ENCODE measurements around the gene SUPT16H.
"Not testable (repeated sequence)": the region's sequence is repeated elsewhere in the genome, so short reads cannot be mapped to it uniquely, and the experiment has no call there.

Gene SUPT16H

DNA sequence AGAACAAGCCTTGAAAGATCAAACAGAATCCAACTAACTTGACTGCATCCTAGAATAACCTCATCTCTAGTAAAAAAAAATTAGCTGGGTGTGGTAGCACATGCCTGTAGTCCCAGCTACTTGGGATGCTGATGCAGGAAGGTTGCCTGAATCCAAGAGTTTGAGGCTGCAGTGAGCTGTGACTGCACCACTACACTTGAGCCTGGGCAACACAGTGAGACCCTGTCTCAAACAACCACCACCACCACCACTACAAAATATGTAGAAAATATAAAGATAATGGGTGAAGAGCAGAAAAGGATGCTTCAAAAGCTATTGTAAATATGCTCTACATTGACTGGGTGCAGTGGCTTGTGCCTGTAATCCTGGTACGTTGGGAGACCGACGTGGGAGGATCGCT lies 27.3 kb downstream of the SUPT16H start:
- no peak for DNase-seq

DNA sequence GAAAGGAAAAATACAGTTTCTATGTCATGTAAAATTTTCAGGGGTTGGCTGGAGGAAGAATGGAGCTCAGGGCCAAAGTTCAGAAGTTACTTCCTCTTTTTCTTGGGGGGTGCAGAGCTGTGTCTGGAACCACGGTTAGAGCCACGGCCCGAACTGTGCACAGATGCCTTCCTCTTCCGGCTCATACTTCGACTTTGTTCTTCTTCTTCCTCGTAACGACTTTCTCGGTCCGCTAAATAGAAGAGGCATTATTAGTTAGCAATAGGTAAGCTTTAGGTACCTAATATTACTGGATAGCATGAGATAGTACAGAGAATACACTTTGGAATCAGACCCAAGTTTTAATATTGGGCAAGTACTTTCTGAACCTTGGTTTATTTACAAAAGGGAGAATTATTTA lies 31.2 kb downstream of the SUPT16H start:
- peak; percentile 55 for DNase-seq

DNA sequence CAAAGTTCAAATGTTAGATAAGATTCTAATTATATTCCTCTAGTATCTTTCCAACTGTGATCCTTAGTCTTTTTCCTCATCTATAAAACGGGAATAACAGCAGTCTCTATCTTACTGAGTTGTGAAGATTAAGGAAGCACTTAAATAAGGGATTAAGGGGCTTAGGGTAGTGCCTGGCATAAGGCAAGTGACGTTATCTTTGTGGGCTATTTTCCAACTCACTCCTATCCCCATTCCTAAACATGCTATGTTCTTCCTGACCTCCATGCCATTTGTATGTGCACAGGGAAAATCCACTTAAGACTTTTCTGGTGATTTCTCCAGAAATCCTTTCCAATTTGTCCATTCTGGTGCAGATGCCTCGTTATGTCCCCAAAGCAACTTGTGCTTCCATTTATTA lies 33.3 kb downstream of the SUPT16H start:
- no peak for DNase-seq

DNA sequence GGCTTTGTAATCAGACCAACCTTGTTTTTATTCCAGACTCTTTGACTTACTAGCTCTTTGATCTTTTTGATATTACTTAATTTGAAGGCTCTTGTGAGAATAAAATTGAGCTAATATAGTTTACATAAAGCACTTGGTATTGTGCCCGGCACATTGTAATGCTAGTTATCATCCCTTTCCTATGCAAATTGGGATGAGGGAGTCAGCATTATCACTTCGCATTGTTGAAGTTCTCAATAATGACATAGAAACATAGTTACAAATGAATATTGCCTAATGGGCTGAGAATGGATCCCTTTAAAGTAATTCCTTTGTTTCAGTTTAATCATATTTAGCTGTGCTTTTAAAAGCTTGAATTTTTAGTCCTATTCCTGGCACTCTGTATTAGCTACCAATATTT lies 36.6 kb downstream of the SUPT16H start:
- no peak for DNase-seq

DNA sequence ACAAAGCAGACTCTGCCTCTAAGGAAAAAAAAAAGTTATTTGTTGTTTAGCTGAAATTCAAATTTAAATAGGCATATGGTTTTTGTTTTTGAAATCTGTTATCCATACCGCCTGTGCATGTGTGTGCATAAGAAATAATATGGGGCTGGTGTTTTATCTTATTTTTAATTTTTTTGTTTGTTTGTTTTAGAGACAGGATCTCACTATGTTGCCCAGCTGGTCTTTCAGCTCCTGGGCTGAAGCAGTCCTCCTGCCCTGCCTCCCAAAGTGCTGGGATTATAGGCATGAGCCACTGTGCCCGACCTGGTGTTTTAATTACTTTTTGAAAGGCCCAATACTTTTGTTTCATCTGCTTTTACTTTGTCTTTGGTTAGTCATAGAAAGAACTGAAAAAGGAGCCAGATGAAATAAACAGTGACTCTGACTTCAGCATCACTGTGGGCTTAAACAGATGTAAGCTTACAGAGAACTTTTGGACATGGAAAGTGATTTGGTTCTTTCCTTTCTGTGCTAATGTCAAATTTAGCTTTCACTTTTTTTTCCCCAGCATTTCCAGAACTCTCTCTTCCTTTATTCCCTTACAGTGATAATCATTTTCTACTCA lies 37.2 kb downstream of the SUPT16H start:
- DNase-seq: no peak

DNA sequence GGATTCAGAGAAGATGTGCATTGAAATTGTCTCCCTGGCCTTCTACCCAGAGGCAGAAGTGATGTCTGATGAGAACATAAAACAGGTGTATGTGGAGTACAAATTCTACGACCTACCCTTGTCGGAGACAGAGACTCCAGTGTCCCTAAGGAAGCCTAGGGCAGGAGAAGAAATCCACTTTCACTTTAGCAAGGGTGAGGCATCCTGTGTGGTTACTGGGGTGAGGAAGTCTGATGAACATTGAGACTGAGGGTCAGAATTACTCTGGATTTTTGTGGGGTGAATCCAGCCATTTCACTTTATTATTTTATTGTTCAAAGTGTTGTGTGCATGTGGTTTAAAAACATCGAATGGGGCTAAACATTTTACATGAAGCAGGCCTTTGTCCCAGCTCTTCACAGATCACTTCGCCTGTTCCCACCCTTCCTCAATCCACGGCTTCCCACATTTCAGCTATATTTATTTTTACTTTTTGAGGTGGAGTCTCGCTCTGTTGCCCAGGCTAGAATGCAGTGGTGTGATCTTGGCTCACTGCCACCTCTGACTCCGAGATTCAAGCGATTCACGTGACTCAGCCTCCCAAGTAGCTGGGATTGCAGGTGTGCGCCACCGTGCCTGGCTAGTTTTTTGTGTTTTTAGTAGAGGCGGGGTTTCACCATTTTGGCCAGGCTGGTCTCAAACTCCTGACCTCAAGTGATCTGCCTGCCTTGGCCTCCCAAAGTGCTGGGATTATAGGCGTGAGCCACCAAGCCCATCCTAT lies 40.6 kb downstream of the SUPT16H start:
- no peak for DNase-seq

DNA sequence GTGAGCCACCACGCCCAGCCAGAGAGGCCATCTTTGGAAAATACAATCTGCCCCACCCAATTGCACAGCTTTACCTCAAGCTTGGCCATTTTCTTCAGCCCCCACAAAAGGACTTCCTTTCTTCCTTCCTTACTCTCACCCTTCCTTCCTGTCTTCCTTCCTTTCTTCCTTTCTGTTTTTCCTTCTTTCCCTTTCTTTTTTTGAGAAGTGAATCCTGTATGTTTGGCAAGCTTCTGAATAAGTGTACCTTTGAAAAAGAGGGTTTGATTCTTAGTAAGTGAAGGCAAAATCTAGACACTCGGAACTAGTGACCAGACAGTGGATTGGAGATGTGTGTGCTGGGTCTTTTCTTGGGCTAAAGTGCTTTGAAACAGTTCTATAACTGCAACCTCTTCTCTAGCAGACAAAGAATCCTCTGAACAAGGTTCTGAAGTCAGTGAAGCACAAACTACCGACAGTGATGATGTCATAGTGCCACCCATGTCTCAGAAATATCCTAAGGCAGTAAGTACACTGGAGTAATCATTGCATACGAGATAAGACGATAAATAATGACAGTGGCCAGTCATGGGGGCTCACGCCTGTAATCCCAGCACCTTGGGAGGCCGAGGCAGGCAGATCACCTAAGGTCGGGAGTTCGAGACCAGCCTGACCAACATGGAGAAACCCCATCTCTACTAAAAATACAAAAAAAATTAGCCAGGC lies 49.5 kb downstream of the SUPT16H start:
- DNase-seq: no peak

DNA sequence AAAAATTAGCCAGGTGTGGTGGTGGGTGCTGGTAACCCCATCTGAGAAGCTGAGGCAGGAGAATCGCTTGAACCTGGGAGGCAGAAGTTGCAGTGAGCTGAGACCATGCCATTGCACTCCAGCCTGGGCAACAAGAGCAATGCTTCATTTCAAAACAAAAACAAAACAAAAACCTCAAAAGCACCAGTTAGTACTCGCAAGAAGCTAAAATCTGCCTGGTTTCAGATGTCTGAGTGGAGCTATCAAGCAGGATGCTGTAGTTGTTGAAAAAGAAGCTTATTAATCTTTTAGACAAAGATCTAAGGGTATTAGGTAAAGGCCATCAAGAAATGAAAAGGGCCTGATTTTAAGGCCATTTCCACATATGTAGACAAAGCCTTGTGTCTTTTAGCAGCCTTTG lies 50.9 kb downstream of the SUPT16H start:
- no peak for DNase-seq

DNA sequence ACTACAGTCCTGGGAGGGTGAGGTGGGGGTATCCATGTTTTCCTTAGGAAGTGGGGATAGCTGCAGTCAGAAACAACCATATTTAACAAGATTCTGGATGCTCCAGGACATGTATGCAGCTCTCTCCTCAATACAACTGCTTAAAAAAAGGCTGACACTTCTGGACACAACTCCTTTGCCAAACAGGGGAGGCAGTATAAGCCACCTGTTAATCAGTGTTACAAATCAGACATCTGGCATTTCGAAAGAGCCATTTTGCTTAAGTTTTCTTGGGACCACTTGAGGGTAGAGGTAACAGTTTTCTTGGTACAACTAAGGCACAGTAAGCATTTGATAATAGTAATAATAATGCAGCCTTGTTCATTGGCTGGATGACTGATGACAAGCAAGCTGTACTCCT lies 56.8 kb downstream of the SUPT16H start:
- DNase-seq: no peak

DNA sequence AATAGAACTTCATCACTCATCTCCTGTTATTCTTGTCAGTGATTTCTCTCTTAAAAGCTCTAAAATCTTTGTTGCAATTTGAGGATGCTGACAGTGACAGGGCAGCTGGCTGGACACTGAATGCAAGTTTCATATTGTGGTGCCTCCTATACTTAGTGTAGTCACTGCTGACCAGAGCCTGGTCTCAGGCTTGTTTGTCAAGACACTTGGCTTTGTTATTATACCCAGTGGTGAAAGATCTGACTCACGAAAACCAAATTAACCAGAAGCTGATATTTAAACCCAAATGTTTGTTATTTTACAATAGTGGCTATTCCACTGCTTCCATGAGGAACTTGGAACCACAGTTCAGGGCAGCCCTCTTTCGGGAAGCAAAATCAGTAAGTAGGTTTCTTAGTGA lies 61.1 kb downstream of the SUPT16H start:
- no peak for DNase-seq

DNA sequence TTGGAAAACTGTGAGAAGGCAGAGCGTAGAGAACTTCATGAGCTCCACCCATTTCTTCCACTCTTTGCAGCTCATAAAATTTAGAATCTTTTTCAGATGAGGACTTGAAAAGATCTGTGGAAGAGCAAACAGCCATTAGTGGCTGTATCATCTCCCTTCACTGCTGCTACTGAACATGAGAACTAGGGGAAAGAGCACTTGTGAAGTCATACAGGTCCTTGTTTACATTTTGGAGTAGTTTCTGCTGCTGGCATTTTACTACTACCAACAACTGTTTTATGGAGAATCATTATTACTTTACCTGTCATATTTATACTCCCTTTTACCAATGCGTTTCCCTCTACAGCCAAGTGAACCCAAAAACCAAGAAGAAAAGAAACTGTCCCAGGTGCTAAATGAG lies 62.9 kb downstream of the SUPT16H start:
- no peak for DNase-seq

DNA sequence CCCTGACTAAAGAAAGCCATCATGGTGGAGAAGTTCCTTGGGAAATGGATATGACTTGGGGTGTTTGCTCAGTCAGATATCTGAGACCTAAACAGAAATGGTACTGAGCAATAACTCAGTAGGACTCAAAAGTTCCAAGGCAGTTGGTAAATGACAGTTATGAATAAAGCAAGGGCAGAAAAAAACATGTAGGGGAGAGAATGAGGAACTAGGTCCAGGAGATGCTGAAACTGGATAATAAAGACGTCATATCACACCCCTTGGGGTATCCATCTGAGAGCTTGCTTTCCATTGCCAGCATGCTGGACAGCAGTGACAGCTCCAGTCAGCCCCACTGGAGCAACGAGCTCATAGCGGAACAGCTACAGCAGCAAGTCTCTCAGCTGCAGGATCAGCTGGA lies 66.4 kb downstream of the SUPT16H start:
- no peak for DNase-seq

DNA sequence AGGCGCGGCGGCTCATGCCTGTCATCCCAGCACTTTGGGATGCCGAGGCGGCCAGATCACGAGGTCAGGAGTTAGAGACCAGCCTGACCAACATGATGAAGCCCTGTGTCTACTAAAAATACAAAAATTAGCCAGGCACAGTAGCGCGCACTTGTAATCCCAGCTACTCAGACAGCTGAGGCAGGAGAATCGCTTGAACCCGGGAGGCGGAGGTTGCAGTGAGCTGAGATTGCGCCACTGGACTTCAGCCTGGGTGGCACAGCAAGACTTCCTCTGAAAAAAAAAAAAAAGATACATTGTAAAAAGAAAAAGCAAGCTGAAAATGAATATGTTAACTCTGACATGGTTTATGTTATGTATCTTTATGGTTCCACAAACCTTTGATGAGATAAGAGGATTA lies 70.3 kb downstream of the SUPT16H start:
- no peak for DNase-seq

DNA sequence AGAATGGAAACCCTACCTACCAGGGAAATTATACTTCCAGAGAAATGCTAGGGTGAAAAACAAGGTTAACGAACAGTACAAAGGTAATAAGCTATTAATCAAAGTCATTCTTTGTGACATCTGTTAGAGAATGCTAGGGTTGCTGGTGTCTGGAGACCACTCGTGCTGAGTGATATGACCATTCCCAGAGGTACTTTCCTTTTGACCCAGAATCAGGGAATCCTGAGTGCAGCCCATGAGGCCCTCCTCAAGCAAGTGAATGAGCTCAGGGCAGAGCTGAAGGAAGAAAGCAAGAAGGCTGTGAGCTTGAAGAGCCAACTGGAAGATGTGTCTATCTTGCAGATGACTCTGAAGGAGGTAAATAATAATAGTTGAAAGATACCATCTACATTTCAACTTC lies 72.2 kb downstream of the SUPT16H start:
- no peak for DNase-seq

DNA sequence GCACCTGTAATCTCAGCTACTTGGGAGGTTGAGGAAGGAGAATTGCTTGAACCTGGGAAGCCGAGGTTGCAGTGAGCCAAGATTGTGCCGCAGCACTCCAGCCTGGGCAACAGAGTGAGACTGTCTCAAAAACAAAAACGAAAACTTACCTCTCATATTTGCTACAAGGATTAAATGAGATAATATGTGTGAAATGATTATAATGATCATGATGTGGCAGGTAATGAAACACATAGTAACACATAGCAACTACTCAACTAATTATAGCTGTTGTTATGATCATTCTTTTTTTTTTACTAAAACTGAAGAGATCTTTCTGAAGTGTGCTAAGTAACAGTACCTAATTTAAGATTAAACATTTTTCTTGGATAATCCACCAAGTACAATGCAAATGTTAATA lies 73.9 kb downstream of the SUPT16H start:
- DNase-seq: no peak

DNA sequence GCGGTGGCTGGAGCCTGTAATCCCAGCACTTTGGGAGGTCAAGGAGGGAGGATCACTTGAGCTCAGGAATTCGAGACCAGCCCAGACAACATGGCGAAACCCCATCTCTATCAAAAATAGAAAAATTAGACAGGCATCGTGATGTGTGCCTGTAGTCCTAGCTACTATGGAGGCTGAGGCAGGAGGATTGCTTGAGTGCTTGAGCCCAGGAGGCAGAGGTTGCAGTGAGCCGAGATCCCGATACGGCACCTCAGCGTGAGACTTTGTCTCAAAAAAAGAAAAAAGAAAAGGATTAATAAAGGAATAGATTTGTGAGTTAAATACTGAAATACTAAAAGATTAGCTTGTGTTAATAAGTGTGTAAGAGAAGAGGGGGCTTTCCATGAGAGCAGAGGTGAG lies 74.6 kb downstream of the SUPT16H start:
- DNase-seq: no peak

DNA sequence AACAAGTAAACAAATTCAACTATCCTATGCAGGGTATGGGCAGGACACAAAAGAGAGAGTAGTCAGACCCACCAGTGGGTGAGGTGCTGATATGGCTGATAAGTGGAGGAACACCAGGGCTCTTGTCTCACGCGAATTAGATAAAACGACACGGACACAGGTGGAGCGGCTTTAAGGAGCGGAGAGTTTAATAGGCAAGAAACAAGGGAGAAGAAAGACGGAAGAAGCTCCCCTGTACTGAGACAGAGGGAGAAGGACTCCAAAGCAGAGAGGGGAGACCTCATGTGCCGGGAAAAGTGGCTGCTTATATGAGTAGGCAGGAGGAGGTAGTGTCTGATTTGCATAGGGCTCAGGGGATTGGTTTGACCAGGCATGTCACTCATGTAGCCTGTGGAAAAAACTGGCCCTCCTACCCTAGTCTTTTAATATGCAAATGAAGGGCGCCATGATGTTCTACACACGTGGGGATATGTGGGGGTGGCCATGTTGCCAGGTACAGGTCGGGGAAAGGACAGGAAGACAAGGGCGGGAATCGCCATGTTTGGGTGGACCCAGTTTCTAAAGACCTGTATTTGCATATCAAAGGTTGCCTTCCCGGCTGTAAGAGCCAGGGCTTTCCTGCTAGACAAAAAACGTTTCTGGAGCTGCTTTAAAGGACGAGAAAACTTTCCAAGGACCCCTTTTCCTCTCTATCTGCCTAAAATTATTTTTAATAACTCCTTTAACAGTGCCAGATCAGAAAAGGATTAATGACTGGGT lies 75.2 kb downstream of the SUPT16H start:
- DNase-seq: peak; percentile 89

DNA sequence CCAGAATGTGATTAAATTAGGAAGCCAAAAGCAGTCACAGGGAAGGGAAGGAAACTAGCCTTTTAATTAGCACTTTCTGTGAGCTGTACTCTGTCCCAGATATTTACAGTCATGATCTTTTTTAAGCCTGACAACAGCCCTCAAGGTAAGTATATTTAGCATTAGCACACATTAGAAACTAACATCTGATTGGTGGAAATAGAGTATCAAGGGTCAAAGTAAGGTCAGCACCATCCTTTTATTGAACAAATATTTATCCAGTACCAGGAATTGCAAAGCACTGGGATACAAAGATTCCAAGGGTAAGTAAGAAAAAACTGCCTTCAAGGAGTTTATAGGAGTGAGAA lies 75.7 kb downstream of the SUPT16H start:
- no peak for DNase-seq

DNA sequence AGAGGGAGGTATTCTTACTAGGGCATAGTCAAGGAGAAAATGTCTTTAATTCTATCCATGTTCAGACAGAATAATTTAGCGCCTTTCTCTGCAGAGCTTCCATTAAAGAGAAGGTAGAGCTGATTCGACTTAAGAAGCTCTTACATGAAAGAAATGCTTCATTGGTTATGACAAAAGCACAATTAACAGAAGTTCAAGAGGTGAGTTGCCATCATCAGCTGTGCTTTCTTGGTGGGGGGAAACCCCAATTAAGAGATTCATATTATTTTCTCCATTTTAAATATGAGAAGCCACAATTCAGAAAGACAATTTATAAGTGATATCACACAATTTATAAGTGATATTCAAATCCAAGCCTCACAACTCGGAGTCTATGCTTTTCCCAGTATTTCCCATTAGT lies 76.2 kb downstream of the SUPT16H start:
- DNase-seq: no peak

DNA sequence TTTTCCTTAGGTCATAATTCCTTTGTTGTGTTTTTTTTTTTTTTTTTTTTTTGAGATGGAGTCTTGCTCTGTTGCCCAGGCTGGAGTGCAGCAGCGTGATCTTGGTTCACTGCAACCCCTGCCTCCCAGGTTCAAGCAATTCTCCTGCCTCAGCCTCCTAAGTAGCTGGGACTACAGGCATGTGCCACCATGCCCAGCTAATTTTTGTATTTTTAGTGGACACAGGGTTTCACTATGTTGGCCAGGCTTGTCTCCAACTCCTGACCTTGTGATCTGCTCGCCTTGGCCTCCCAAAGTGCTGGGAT lies 81.0 kb downstream of the SUPT16H start:
- DNase-seq: not testable (repeated sequence)

DNA sequence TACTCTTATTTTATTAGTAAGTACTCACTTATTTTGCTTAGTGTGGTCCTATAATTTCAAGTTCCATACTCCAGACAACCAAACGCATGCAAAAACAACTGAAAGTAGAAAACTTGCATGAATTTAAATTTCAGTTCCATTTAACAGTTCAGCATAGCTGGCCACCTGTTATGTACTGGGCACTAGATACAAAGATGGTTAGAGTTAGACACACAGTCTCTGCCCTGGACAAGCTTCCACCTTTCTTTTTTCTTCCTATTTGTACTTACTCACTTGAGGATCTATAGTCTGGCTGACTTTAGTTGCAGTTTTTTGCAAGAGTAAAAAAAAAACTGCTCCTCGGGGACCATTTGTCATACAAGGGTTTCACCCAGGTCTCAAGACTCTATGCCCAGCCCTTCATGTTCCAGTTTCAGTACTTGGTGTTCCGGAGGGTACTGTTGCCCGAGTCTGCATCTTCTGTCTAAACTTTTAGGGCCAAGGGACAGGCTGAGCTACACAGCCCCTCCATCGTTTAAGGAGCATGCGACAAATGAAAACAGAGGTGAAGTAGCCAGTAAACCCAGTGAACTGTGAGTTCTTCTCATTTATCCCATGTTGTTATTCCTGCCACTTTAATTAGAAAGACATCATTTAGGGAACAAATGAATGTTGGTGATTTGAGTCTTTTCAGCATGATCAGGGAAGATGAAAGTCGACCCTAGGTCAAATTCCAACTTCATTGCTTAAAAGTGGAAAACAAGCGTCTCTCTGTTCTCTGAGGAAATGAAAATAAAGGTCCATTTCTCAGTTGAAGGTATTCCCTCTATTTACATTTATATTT lies 81.6 kb downstream of the SUPT16H start:
- DNase-seq: no peak
